KMS-11 (cell line): ENCODE measurements around the gene THNSL1.

Experiments used
- H2AFZ ChIP-seq: fragments of 200-600 bp; sonication (generic); 2 replicates; pipeline ENCODE4 v1.6.1; 2016; ENCODE audit warnings: antibody characterized with exemption, mixed run types, low read depth
- H3K27ac ChIP-seq: fragments of 200-600 bp; sonication (generic); 2 replicates; pipeline ENCODE4 v1.6.1; 2016; ENCODE audit warnings: mild to moderate bottlenecking, mixed run types
- H3K27me3 ChIP-seq: fragments of 200-600 bp; sonication (generic); 2 replicates; pipeline ENCODE4 v1.6.1; 2017; ENCODE audit warnings: mild to moderate bottlenecking, low read depth, mixed run types, moderate library complexity; ENCODE audit not compliant: insufficient read depth
- H3K36me3 ChIP-seq: fragments of 200-600 bp; sonication (generic); 2 replicates; pipeline ENCODE4 v1.6.1; 2017; ENCODE audit warnings: mild to moderate bottlenecking, mixed run types; ENCODE audit not compliant: insufficient read depth
- H3K4me1 ChIP-seq: fragments of 200-600 bp; sonication (generic); 2 replicates; pipeline ENCODE4 v1.6.1; 2016; ENCODE audit warnings: mild to moderate bottlenecking, low read depth, mixed run types; ENCODE audit not compliant: poor library complexity, severe bottlenecking
- H3K4me2 ChIP-seq: fragments of 200-600 bp; sonication (generic); 2 replicates; pipeline ENCODE4 v1.7.0; 2016; ENCODE audit warnings: mild to moderate bottlenecking, mixed run types
- H3K4me3 ChIP-seq: fragments of 200-600 bp; sonication (generic); IDR thresholded peaks from 2 replicates; pipeline ENCODE4 v1.6.1; 2017; ENCODE audit warnings: low read depth, low read length, mixed read lengths; ENCODE audit not compliant: insufficient read depth
- H3K79me2 ChIP-seq: fragments of 200-600 bp; sonication (generic); 2 replicates; pipeline ENCODE4 v1.6.1; 2016; ENCODE audit warnings: low read depth, mixed run types; ENCODE audit not compliant: insufficient read depth
- H3K9ac ChIP-seq: fragments of 200-600 bp; sonication (generic); 2 replicates; pipeline ENCODE4 v1.6.1; 2016; ENCODE audit warnings: mild to moderate bottlenecking, mixed run types
- H4K20me1 ChIP-seq: fragments of 200-600 bp; sonication (generic); 2 replicates; pipeline ENCODE4 v1.6.1; 2016; ENCODE audit warnings: mild to moderate bottlenecking, mixed run types; ENCODE audit not compliant: insufficient read depth
- CTCF ChIP-seq: fragments of 200-600 bp; sonication (generic); conservative IDR thresholded peaks from 2 replicates; pipeline ENCODE4 v1.6.1; 2017; ENCODE audit warnings: low read depth, mild to moderate bottlenecking, antibody characterized with exemption, low read length, moderate library complexity, mixed read lengths

Gene THNSL1

GRCh38 chr10:24984906-24985305 is 31.5 kb upstream of the THNSL1 start:
- no peaks in the 10 kb centered on the region for H4K20me1 ChIP-seq
- no peaks in the 10 kb centered on the region for H3K79me2 ChIP-seq
- no peak overlapping the region for H3K4me2 ChIP-seq
- H3K27ac ChIP-seq, result no peak overlapping the region
- no peak overlapping the region for H2AFZ ChIP-seq
- no peaks in the 10 kb centered on the region for H3K36me3 ChIP-seq
- H3K27me3 ChIP-seq, result no peaks in the 10 kb centered on the region
- H3K9ac ChIP-seq, result no peak overlapping the region
- no peak overlapping the region for H3K4me3 ChIP-seq
- TF ChIP-seq CTCF, result no peak
- peaks cover 6% of the 10 kb centered on the region for H3K4me1 ChIP-seq

- no peaks in the 10 kb centered on the region for H4K20me1 ChIP-seq
- no peak overlapping the region for H3K4me3 ChIP-seq
- no peaks in the 10 kb centered on the region for H3K79me2 ChIP-seq
- no peak overlapping the region for H3K4me2 ChIP-seq
- no peaks in the 10 kb centered on the region for H3K4me1 ChIP-seq
- H3K36me3 ChIP-seq, result no peaks in the 10 kb centered on the region
- H3K27me3 ChIP-seq, result no peaks in the 10 kb centered on the region
- TF ChIP-seq CTCF, result no peak
- no peak overlapping the region for H3K27ac ChIP-seq
- no peak overlapping the region for H3K9ac ChIP-seq
- H2AFZ ChIP-seq, result no peak overlapping the region
Measured at GRCh38 chr10:24988831-24989640, 27.4 kb upstream of the THNSL1 start.

GRCh38 chr10:24989867-24990266 is 26.5 kb upstream of the THNSL1 start:
- H3K27me3 ChIP-seq, result no peaks in the 10 kb centered on the region
- H3K9ac ChIP-seq, result no peak overlapping the region
- no peaks in the 10 kb centered on the region for H3K36me3 ChIP-seq
- TF ChIP-seq CTCF, result no peak; the same call in 1 of the 2 replicates
- no peaks in the 10 kb centered on the region for H4K20me1 ChIP-seq
- H2AFZ ChIP-seq, result no peak overlapping the region
- H3K4me3 ChIP-seq, result no peak overlapping the region
- H3K79me2 ChIP-seq, result no peaks in the 10 kb centered on the region
- no peak overlapping the region for H3K4me2 ChIP-seq
- H3K27ac ChIP-seq, result no peak overlapping the region
- no peaks in the 10 kb centered on the region for H3K4me1 ChIP-seq

GRCh38 chr10:24991298-24991697 is 25.1 kb upstream of the THNSL1 start:
- H4K20me1 ChIP-seq, result no peaks in the 10 kb centered on the region
- H3K4me2 ChIP-seq, result no peak overlapping the region
- H2AFZ ChIP-seq, result no peak overlapping the region
- H3K27me3 ChIP-seq, result no peaks in the 10 kb centered on the region
- H3K79me2 ChIP-seq, result no peaks in the 10 kb centered on the region
- no peak overlapping the region for H3K4me3 ChIP-seq
- no peak overlapping the region for H3K9ac ChIP-seq
- H3K4me1 ChIP-seq, result no peaks in the 10 kb centered on the region
- no peaks in the 10 kb centered on the region for H3K36me3 ChIP-seq
- no peak for TF ChIP-seq CTCF
- H3K27ac ChIP-seq, result no peak overlapping the region
